ENCODE measurements around the gene H2AZ2. TPM values are rescaled to one million over a fixed set of nuclear protein-coding genes. Genes with fewer than 3 reads are reported as not detected.

H2AZ2 gene
- total and polyA plus RNA-seq, 2 of the 4 experiments (the other 2 are of a cell fraction), result 156 to 162 TPM

GRCh38 chr7:44894888-44895580, 47.1 kb upstream of the H2AZ2 start:
- Histone ChIP-seq H4K5ac (ENCODE audit: low read depth, low read length) (no peak overlapping the region), H3K23ac (ENCODE audit: low read depth, low read length) (no peak overlapping the region), H4K91ac (ENCODE audit: insufficient read depth, low read depth, low read length) (no peak overlapping the region), H3K18ac (ENCODE audit: low read depth, low read length) (no peak overlapping the region), H3K9me1 (ENCODE audit: insufficient read depth, low read length) (no peaks in the 10 kb centered on the region), H3K27me3 (ENCODE audit: control insufficient read depth, insufficient read depth, low read length) (no peaks in the 10 kb centered on the region), H2BK20ac (ENCODE audit: low read depth, low read length) (no peak overlapping the region), H3K14ac (replicated peaks; ENCODE audit: low read depth, low read length) (no peak overlapping the region), H2AFZ (replicated peaks; ENCODE audit: low read length, poor library complexity) (no peak overlapping the region), H3K79me1 (ENCODE audit: low read depth in 1 of 2, low read length in 2 of 2) (peaks cover 8 to 18% of the 10 kb centered on the region in 2 experiments; a peak in 2 of 4 replicates), H3K27ac (ENCODE audit: insufficient read depth, low read length) (no peak overlapping the region), H3K4me2 (ENCODE audit: low read depth, low read length) (no peak overlapping the region), H3K9me3 (ENCODE audit: control insufficient read depth, insufficient read depth, low read length) (no peaks in the 10 kb centered on the region), H3K56ac (ENCODE audit: extremely low read depth, insufficient read depth, low read length) (no peak overlapping the region), H2AK5ac (ENCODE audit: low read depth, low read length) (no peak overlapping the region), H4K8ac (ENCODE audit: low read depth in 2 of 2, low read length in 2 of 2) (no peak overlapping the region), H2BK5ac (ENCODE audit: low read depth, low read length, poor library complexity, severe bottlenecking) (no peak overlapping the region), H3K4ac (ENCODE audit: low read depth, low read length) (no peak overlapping the region), H2BK120ac (ENCODE audit: low read depth, low read length) (no peak overlapping the region), H3K36me3 (ENCODE audit: control insufficient read depth, insufficient read depth, low read length) (no peaks in the 10 kb centered on the region), H3K4me1 (ENCODE audit: control insufficient read depth, insufficient read depth, low read length) (no peaks in the 10 kb centered on the region; the same call in 1 of the 2 replicates), H2AK9ac (replicated peaks; ENCODE audit: low read depth, low read length, poor library complexity) (no peak overlapping the region), H2BK15ac (ENCODE audit: low read depth, low read length) (no peak overlapping the region), H4K20me1 (ENCODE audit: insufficient read depth, low read length) (no peaks in the 10 kb centered on the region), H3K4me3 (ENCODE audit: insufficient read depth, low read depth, low read length) (no peak overlapping the region), H3K9ac (ENCODE audit: low read depth, low read length) (no peak overlapping the region)
- dilution Hi-C loops (cut with HindIII; ENCODE audit: low sequenced_read_pairs, unreplicated experiment) (no loop called here), intact Hi-C loops (cut with micrococcal nuclease) (no loop called here), in situ Hi-C loops (cut with MboI; ENCODE audit: low sequenced_read_pairs) (no loop called here)
- POLR2A ChIA-PET (ENCODE audit: unreplicated experiment), result no interaction called here
- DNase-seq, result no peak
- no peak for ATAC-seq (ENCODE audit: low read depth)
- no peak for TF ChIP-seq CEBPB (IDR thresholded peaks at IDR 0.05; ENCODE audit: low read depth, low read length)
- TF ChIP-seq RAD21 (IDR thresholded peaks at IDR 0.05; ENCODE audit: low read length), result no peak
- TF ChIP-seq MXI1 (IDR thresholded peaks at IDR 0.05; ENCODE audit: borderline replicate concordance, low read depth, low read length), result no peak
- no peak for TF ChIP-seq CTCF (conservative IDR thresholded peaks at IDR 0.05; ENCODE audit: low read depth, low read length)
- no peak for TF ChIP-seq CHD1 (IDR thresholded peaks at IDR 0.05; ENCODE audit: low read depth, low read length)
- no peak for TF ChIP-seq RFX5 (IDR thresholded peaks at IDR 0.05; ENCODE audit: low read depth, low read length)
- no peak for TF ChIP-seq RCOR1 (IDR thresholded peaks at IDR 0.05; ENCODE audit: insufficient replicate concordance, low read length)
- TF ChIP-seq NFE2L2 (IDR thresholded peaks at IDR 0.05; ENCODE audit: low read depth, low read length), result no peak
- TF ChIP-seq MAZ (IDR thresholded peaks at IDR 0.05; ENCODE audit: borderline replicate concordance, low read depth, low read length), result no peak
- TF ChIP-seq MAFK (IDR thresholded peaks at IDR 0.05; ENCODE audit: low read depth, low read length), result no peak
- no peak for TF ChIP-seq ELK1 (IDR thresholded peaks at IDR 0.05; ENCODE audit: borderline replicate concordance, low read depth, low read length)
- TF ChIP-seq POLR2A (IDR thresholded peaks at IDR 0.05; ENCODE audit: low read depth, low read length), result no peak
- TF ChIP-seq SMC3 (IDR thresholded peaks at IDR 0.05; ENCODE audit: low read depth, low read length), result no peak
- TF ChIP-seq USF2 (IDR thresholded peaks at IDR 0.05; ENCODE audit: low read depth, low read length), result no peak
- TF ChIP-seq FOS (IDR thresholded peaks at IDR 0.05; ENCODE audit: low read depth, low read length), result no peak
- TF ChIP-seq BHLHE40 (IDR thresholded peaks at IDR 0.05; ENCODE audit: low read depth, low read length), result no peak
- CTCF ChIA-PET, result no interaction called here
- 40% methylated on average over 1 of the region's 4 CpGs; no CpG with 5 or more reads in 1 of the 2 experiments for WGBS, 2 experiments (ENCODE audit: extremely low coverage in 2 of 2, insufficient read length in 1 of 2)
- no TSS peak for BruUV-seq (replicated peaks)
